Liver (tissue), 9 donors: ENCODE data around the gene MTCH1. TPM values are rescaled to one million over a fixed set of nuclear protein-coding genes. Genes with fewer than 3 reads are reported as not detected.
"Not testable (repeated sequence)": the region's sequence is repeated elsewhere in the genome, so short reads cannot be mapped to it uniquely, and the experiment has no call there.

Source experiments
- DNase-seq: peaks from one replicate; pipeline ENCODE4 v3.0.0-alpha.2; 2017; ENCODE audit warnings: low spot score
- H3K27ac ChIP-seq, 2 donors: one replicate each; pipeline ENCODE4 v1.7.0; 2013; ENCODE audit warnings: inconsistent platforms in 2 of 2, low read length in 2 of 2, control low read depth in 1 of 2, low read depth in 1 of 2, mild to moderate bottlenecking in 1 of 2
- H3K27me3 ChIP-seq, 4 donors: one replicate each; pipeline versions ENCODE4 v1.6.1 to v1.7.0; 2013; ENCODE audit warnings: low read length in 3 of 4, inconsistent platforms in 1 of 4, mild to moderate bottlenecking in 1 of 4, moderate library complexity in 1 of 4; ENCODE audit not compliant: control insufficient read depth in 4 of 4, insufficient read depth in 4 of 4
- H3K36me3 ChIP-seq, 4 donors: one replicate each; pipeline versions ENCODE4 v1.6.1 to v1.7.0; 2013; ENCODE audit warnings: low read length in 3 of 4, mild to moderate bottlenecking in 3 of 4, low read depth in 1 of 4, moderate library complexity in 1 of 4; ENCODE audit not compliant: control insufficient read depth in 4 of 4, insufficient read depth in 3 of 4
- H3K4me1 ChIP-seq, 4 donors: one replicate each; pipeline versions ENCODE4 v1.6.1 to v1.7.0; 2013; ENCODE audit warnings: low read length in 3 of 4, mild to moderate bottlenecking in 3 of 4, moderate library complexity in 1 of 4; ENCODE audit not compliant: control insufficient read depth in 4 of 4, insufficient read depth in 4 of 4
- H3K4me3 ChIP-seq, 3 donors: one replicate each; pipeline versions ENCODE4 v1.6.1 to v1.7.0; 2013; ENCODE audit warnings: low read length in 3 of 3, control low read depth in 1 of 3, low read depth in 1 of 3, mild to moderate bottlenecking in 1 of 3
- H3K9ac ChIP-seq, 2 donors: one replicate each; pipeline ENCODE4 v1.7.0; 2013; ENCODE audit warnings: low read length in 2 of 2, mild to moderate bottlenecking in 2 of 2, moderate library complexity in 2 of 2, control low read depth in 1 of 2, low read depth in 1 of 2
- H3K9me3 ChIP-seq, 4 donors: one replicate each; pipeline versions ENCODE4 v1.6.1 to v1.7.0; 2013; ENCODE audit warnings: low read length in 3 of 4; ENCODE audit not compliant: control insufficient read depth in 4 of 4
- EGR1 ChIP-seq, 2 donors: IDR thresholded peaks; 2 replicates each; pipeline ENCODE4 v1.6.1; 2016 to 2018; ENCODE audit warnings: antibody characterized with exemption in 2 of 2, low read depth in 2 of 2
- FOXA1 ChIP-seq: IDR thresholded peaks from 2 replicates; pipeline ENCODE4 v1.6.1; 2016; ENCODE audit warnings: antibody characterized with exemption
- HNF4A ChIP-seq, 2 donors: conservative IDR thresholded peaks; 2 replicates each; pipeline ENCODE4 v1.6.1; 2016; ENCODE audit warnings: antibody characterized with exemption in 2 of 2, mild to moderate bottlenecking in 2 of 2
- HNF4G ChIP-seq: IDR thresholded peaks from 2 replicates; pipeline ENCODE4 v1.6.1; 2016; ENCODE audit warnings: antibody characterized with exemption
- JUND ChIP-seq, 2 donors: IDR thresholded peaks; 2 replicates each; pipeline ENCODE4 v1.6.1; 2016; ENCODE audit warnings: antibody characterized with exemption in 2 of 2
- NR2F2 ChIP-seq: IDR thresholded peaks from 2 replicates; pipeline ENCODE4 v1.6.1; 2016; ENCODE audit warnings: antibody characterized with exemption
- RAD21 ChIP-seq, 2 donors: IDR thresholded peaks; 2 replicates each; pipeline ENCODE4 v1.6.1; 2016; ENCODE audit warnings: antibody characterized with exemption in 2 of 2, mild to moderate bottlenecking in 2 of 2
- RXRA ChIP-seq, 2 donors: IDR thresholded peaks; 2 replicates each; pipeline ENCODE4 v1.6.1; 2017 to 2018; ENCODE audit warnings: antibody characterized with exemption in 2 of 2, mild to moderate bottlenecking in 1 of 2
- TAF1 ChIP-seq: conservative IDR thresholded peaks from 2 replicates; pipeline ENCODE4 v1.6.1; 2016; ENCODE audit warnings: antibody characterized with exemption, mild to moderate bottlenecking
- YY1 ChIP-seq: IDR thresholded peaks from 2 replicates; pipeline ENCODE4 v1.6.1; 2016; ENCODE audit warnings: antibody characterized with exemption, mild to moderate bottlenecking
- WGBS: extraction: QIAGEN DNeasy Blood & Tissue Kit; methylation state at CpG from one replicate; pipeline ENCODE4 v1.1.7; 2013; 5-methylcytosine and 5-hydroxymethylcytosine counted together
- polyA plus RNA-seq, 2 donors: library from polyadenylated mRNA; stranded (reverse) in 1 of 2; unstranded in 1 of 2; fragments of 200-250 nt in 1 of 2; fragments of >200 nt in 1 of 2; fragmentation: Nextera tagmentation in 1 of 2; extraction: Ambion mirVana in 1 of 2; gene quantifications; one replicate each; pipeline versions ENCODE4 v1.2.1 to v1.2.3, GENCODE V29; 2013 to 2015
- total RNA-seq, 2 donors: library from RNA; depleted of rRNA; stranded (reverse); fragments of >200 nt; gene quantifications; one replicate each; pipeline ENCODE4 v1.2.3, GENCODE V29; 2014
- TF ChIP-seq, protein P1 (sequence below): IDR thresholded peaks from 2 replicates; pipeline ENCODE4 v1.6.1; 2016; ENCODE audit warnings: antibody characterized with exemption
- TF ChIP-seq, protein P2 (sequence below): fragments of 150-350 bp; IDR thresholded peaks from 2 replicates; pipeline ENCODE4 v1.5.1; 2017; ENCODE audit warnings: improper control_type of control experiment, low read depth, low read length; ENCODE audit not compliant: missing input control
- TF ChIP-seq, protein P3 (sequence below): IDR thresholded peaks from 2 replicates; pipeline ENCODE4 v1.6.1; 2016; ENCODE audit warnings: antibody characterized with exemption
- TF ChIP-seq, protein P4 (sequence below): IDR thresholded peaks from 2 replicates; pipeline ENCODE4 v1.6.1; 2016; ENCODE audit warnings: antibody characterized with exemption, mild to moderate bottlenecking
- TF ChIP-seq, protein P5 (sequence below): IDR thresholded peaks from 2 replicates; pipeline ENCODE4 v1.6.1; 2016; ENCODE audit warnings: antibody characterized with exemption
- donor health status: healthy.
- donor health status: healthy.
- donor health status: healthy.
- donor health status: healthy.
- donor health status: healthy.

Gene MTCH1
- total and polyA plus RNA-seq, 4 donors, result 61.5 to 79.6 (median 74.1) TPM

GRCh38 chr6:36949636-36950035 lies 36.4 kb downstream of the MTCH1 start:
- Histone ChIP-seq H3K27me3 (no peaks in the 10 kb centered on the region), H3K9me3 (no peaks in the 10 kb centered on the region), H3K36me3 (no peaks in the 10 kb centered on the region), H3K27ac (no peak overlapping the region), H3K4me3 (no peak overlapping the region), H3K4me1 (no peaks in the 10 kb centered on the region), H3K9ac (no peak overlapping the region)
- no peak for TF ChIP-seq YY1
- TF ChIP-seq, protein P1, sequence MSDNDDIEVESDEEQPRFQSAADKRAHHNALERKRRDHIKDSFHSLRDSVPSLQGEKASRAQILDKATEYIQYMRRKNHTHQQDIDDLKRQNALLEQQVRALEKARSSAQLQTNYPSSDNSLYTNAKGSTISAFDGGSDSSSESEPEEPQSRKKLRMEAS, result no peak
- TF ChIP-seq, protein P2, sequence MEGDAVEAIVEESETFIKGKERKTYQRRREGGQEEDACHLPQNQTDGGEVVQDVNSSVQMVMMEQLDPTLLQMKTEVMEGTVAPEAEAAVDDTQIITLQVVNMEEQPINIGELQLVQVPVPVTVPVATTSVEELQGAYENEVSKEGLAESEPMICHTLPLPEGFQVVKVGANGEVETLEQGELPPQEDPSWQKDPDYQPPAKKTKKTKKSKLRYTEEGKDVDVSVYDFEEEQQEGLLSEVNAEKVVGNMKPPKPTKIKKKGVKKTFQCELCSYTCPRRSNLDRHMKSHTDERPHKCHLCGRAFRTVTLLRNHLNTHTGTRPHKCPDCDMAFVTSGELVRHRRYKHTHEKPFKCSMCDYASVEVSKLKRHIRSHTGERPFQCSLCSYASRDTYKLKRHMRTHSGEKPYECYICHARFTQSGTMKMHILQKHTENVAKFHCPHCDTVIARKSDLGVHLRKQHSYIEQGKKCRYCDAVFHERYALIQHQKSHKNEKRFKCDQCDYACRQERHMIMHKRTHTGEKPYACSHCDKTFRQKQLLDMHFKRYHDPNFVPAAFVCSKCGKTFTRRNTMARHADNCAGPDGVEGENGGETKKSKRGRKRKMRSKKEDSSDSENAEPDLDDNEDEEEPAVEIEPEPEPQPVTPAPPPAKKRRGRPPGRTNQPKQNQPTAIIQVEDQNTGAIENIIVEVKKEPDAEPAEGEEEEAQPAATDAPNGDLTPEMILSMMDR, result no peak
- TF ChIP-seq TAF1, result no peak
- TF ChIP-seq RXRA (IDR thresholded peaks at IDR 0.05), result no peak
- no peak for TF ChIP-seq JUND (IDR thresholded peaks at IDR 0.05)
- TF ChIP-seq HNF4A (conservative IDR thresholded peaks at IDR 0.05), result no peak
- TF ChIP-seq, protein P3, sequence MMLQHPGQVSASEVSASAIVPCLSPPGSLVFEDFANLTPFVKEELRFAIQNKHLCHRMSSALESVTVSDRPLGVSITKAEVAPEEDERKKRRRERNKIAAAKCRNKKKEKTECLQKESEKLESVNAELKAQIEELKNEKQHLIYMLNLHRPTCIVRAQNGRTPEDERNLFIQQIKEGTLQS, result no peak
- no peak for TF ChIP-seq EGR1 (IDR thresholded peaks at IDR 0.05; ENCODE audit: low read depth in 2 of 2)
- no peak for TF ChIP-seq RAD21 (IDR thresholded peaks at IDR 0.05)
- TF ChIP-seq, protein P4, sequence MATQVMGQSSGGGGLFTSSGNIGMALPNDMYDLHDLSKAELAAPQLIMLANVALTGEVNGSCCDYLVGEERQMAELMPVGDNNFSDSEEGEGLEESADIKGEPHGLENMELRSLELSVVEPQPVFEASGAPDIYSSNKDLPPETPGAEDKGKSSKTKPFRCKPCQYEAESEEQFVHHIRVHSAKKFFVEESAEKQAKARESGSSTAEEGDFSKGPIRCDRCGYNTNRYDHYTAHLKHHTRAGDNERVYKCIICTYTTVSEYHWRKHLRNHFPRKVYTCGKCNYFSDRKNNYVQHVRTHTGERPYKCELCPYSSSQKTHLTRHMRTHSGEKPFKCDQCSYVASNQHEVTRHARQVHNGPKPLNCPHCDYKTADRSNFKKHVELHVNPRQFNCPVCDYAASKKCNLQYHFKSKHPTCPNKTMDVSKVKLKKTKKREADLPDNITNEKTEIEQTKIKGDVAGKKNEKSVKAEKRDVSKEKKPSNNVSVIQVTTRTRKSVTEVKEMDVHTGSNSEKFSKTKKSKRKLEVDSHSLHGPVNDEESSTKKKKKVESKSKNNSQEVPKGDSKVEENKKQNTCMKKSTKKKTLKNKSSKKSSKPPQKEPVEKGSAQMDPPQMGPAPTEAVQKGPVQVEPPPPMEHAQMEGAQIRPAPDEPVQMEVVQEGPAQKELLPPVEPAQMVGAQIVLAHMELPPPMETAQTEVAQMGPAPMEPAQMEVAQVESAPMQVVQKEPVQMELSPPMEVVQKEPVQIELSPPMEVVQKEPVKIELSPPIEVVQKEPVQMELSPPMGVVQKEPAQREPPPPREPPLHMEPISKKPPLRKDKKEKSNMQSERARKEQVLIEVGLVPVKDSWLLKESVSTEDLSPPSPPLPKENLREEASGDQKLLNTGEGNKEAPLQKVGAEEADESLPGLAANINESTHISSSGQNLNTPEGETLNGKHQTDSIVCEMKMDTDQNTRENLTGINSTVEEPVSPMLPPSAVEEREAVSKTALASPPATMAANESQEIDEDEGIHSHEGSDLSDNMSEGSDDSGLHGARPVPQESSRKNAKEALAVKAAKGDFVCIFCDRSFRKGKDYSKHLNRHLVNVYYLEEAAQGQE, result no peak
- TF ChIP-seq HNF4G, result no peak
- TF ChIP-seq, protein P5, sequence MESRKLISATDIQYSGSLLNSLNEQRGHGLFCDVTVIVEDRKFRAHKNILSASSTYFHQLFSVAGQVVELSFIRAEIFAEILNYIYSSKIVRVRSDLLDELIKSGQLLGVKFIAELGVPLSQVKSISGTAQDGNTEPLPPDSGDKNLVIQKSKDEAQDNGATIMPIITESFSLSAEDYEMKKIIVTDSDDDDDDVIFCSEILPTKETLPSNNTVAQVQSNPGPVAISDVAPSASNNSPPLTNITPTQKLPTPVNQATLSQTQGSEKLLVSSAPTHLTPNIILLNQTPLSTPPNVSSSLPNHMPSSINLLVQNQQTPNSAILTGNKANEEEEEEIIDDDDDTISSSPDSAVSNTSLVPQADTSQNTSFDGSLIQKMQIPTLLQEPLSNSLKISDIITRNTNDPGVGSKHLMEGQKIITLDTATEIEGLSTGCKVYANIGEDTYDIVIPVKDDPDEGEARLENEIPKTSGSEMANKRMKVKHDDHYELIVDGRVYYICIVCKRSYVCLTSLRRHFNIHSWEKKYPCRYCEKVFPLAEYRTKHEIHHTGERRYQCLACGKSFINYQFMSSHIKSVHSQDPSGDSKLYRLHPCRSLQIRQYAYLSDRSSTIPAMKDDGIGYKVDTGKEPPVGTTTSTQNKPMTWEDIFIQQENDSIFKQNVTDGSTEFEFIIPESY, result no peak
- no peak for TF ChIP-seq FOXA1
- TF ChIP-seq NR2F2, result no peak
- DNase-seq, result no peak
- 82% methylated on average over 3 of the region's 3 CpGs for WGBS

DNA sequence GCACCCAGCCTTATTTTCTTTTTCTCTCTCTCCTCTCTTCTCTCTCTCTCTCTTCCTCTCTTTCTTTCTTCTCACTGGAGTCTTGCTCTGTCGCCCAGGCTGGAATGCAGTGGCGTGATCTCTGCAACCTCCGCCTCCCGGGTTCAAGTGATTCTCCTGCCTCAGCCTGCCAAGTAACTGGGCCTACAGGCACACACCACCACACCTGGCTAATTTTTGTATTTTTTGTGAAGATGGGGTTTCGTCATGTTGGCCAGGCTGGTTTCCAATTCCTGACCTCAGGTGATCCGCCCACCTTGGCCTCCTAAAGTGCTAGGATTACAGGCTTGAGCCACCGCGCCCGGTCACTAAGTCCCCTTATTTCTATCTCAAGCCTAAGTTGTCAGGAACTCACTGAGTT lies 36.9 kb downstream of the MTCH1 start:
- H3K27me3 ChIP-seq, H3K27ac ChIP-seq, H3K4me1 ChIP-seq, H3K9me3 ChIP-seq, H3K36me3 ChIP-seq, H3K9ac ChIP-seq, H3K4me3 ChIP-seq, DNase-seq: not testable (repeated sequence)
- WGBS, result 95% methylated on average over 9 of the region's 9 CpGs
